Spleen (tissue), 11 donors: ENCODE measurements around the gene POU2F1. TPM values are rescaled to one million over a fixed set of nuclear protein-coding genes. Genes with fewer than 3 reads are reported as not detected.

ENCODE experiments used
- DNase-seq: peaks from one replicate; pipeline ENCODE4 v3.0.0-alpha.2; 2020
- H3K27ac ChIP-seq, 8 donors: fragments of 200-600 bp; sonication (generic) in 7 of 8; 1 replicate in 4 of 8; 2 replicates in 4 of 8; pipeline versions ENCODE4 v1.5.0 to v1.8.0; 2016 to 2021; ENCODE audit warnings: inconsistent platforms in 4 of 8, mild to moderate bottlenecking in 4 of 8, moderate library complexity in 1 of 8
- H3K27me3 ChIP-seq, 7 donors: fragments of 200-600 bp; sonication (generic) in 6 of 7; replicated peaks in 1 of 7; 1 replicate in 4 of 7; 2 replicates in 3 of 7; pipeline versions ENCODE4 v1.5.0 to v1.8.0; 2016 to 2021; ENCODE audit warnings: inconsistent platforms in 3 of 7, mild to moderate bottlenecking in 1 of 7
- H3K36me3 ChIP-seq, 6 donors: fragments of 200-600 bp; sonication (generic) in 5 of 6; 1 replicate in 4 of 6; 2 replicates in 2 of 6; pipeline versions ENCODE4 v1.5.0 to v1.8.0; 2016 to 2021; ENCODE audit warnings: inconsistent platforms in 2 of 6
- H3K4me1 ChIP-seq, 6 donors: fragments of 200-600 bp; sonication (generic) in 5 of 6; 1 replicate in 3 of 6; 2 replicates in 3 of 6; pipeline versions ENCODE4 v1.5.0 to v1.8.0; 2016 to 2021; ENCODE audit warnings: inconsistent platforms in 3 of 6
- H3K4me3 ChIP-seq, 8 donors: fragments of 200-600 bp; sonication (generic) in 7 of 8; 1 replicate in 4 of 8; 2 replicates in 4 of 8; pipeline versions ENCODE4 v1.5.0 to v1.8.0; 2016 to 2021; ENCODE audit warnings: inconsistent platforms in 4 of 8, mild to moderate bottlenecking in 4 of 8, moderate library complexity in 2 of 8
- H3K9me3 ChIP-seq, 8 donors: fragments of 200-600 bp; sonication (generic) in 7 of 8; 1 replicate in 4 of 8; 2 replicates in 4 of 8; pipeline versions ENCODE4 v1.5.0 to v1.8.0; 2016 to 2021; ENCODE audit warnings: inconsistent platforms in 4 of 8
- CTCF ChIP-seq, 11 experiments: fragments of 200-600 bp in 7 of 11; fragments of 450-650 bp in 4 of 11; sonication (generic) in 4 of 11; IDR thresholded peaks in 8 of 11; conservative IDR thresholded peaks in 3 of 11; 1 replicate in 7 of 11; 2 replicates in 4 of 11; pipeline versions ENCODE4 v1.4.0 to v1.8.0; 2016 to 2021; ENCODE audit warnings: antibody characterized with exemption in 11 of 11, inconsistent platforms in 4 of 11, mild to moderate bottlenecking in 1 of 11
- POLR2A ChIP-seq, 3 donors: fragments of 450-650 bp; IDR thresholded peaks; one replicate each; pipeline ENCODE4 v1.5.1; 2017; ENCODE audit warnings: antibody characterized with exemption in 3 of 3, mild to moderate bottlenecking in 1 of 3
- POLR2AphosphoS5 ChIP-seq, 3 donors: sonication (generic); formaldehyde crosslinking; IDR thresholded peaks; one replicate each; pipeline ENCODE4 v1.5.1; 2017; ENCODE audit warnings: antibody characterized with exemption in 3 of 3
- WGBS, 5 donors: extraction: QIAGEN DNeasy Blood & Tissue Kit in 3 of 5; methylation state at CpG; one replicate each; pipeline versions ENCODE4 v1.1.5 to v1.1.7; 2013 to 2018; 5-methylcytosine and 5-hydroxymethylcytosine counted together
- intact Hi-C: fragments of 100-400 bp; cut with DNase I; formaldehyde crosslinking; loops from one replicate; pipeline ENCODE4 v1.15.0; 2023; ENCODE audit warnings: low total_unique reads
- polyA plus RNA-seq, 3 donors: library from polyadenylated mRNA; stranded (reverse); fragments of 200-250 nt; gene quantifications; one replicate each; pipeline ENCODE4 v1.2.1, GENCODE V29; 2013
- total RNA-seq, 7 donors: library from RNA; depleted of rRNA in 3 of 7; stranded (reverse); fragments of >200 nt in 3 of 7; fragmentation: NEBNext Ultra II Directional in 4 of 7; extraction: Animal tissue kit (Norgen Biotek cat#: 25700) in 4 of 7; gene quantifications; one replicate each; pipeline versions ENCODE4 v1.1.0 to v1.2.1, GENCODE V29; 2016 to 2021
- donor health status: healthy with polysubstance abuse.
- donor health status: DM: no; HTN: no; CAD: no; lungs with moderate emphysema.
- donor health status: DM: no; HTN: no; CAD: no.
- donor health status: Bipolar disorder and iron deficiency.
- donor health status: healthy.
- donor health status: DM: no; HTN: no; CAD: no.
- donor health status: DM: yes; HTN: yes; CAD: no.

POU2F1 gene
- total and polyA plus RNA-seq, 10 donors: 1.8 to 60.3 (median 27.4) TPM

- intact Hi-C loops: no loop called here
- Histone ChIP-seq H3K9me3 (no peaks in the 10 kb centered on the region), H3K4me1 (peaks cover 3 to 61% (median 43%) of the 10 kb centered on the region in 6 donors), H3K36me3 (peaks cover 0 to 34% (median 0%) of the 10 kb centered on the region in 6 donors), H3K4me3 (no peak overlapping the region), H3K27ac (peak overlapping the region in 7 of 8 donors; percentile 11 to 88 (median 75)), H3K27me3 (no peaks in the 10 kb centered on the region)
- 61 to 76% (median 70%) methylated on average over 8 of the region's 8 CpGs for WGBS, 5 donors
- no peak for DNase-seq
- TF ChIP-seq POLR2A (IDR thresholded peaks at IDR 0.05) (no peak), CTCF (IDR thresholded peaks at IDR 0.05 in 8 of 11, conservative IDR thresholded peaks at IDR 0.05 in 3 of 11) (no peak), POLR2AphosphoS5 (IDR thresholded peaks at IDR 0.05) (no peak)
These were observed 211.4 kb downstream of the POU2F1 start for GRCh38 chr1:167431909-167432650.

GRCh38 chr1:167432780-167433179, 212.1 kb downstream of the POU2F1 start:
- no peak overlapping the region for H3K4me3 ChIP-seq
- WGBS, 5 donors: 94 to 99% (median 95%) methylated on average over 7 of the region's 7 CpGs
- no peak for DNase-seq
- no peaks in the 10 kb centered on the region for H3K9me3 ChIP-seq
- intact Hi-C loops: no loop called here
- peak overlapping the region in 6 of 8 donors; percentile 12 to 88 (median 76) for H3K27ac ChIP-seq
- H3K36me3 ChIP-seq: peaks cover 0 to 34% (median 0%) of the 10 kb centered on the region in 6 donors
- H3K27me3 ChIP-seq: no peaks in the 10 kb centered on the region
- peak in 1 of 3 donors; percentile 43 for TF ChIP-seq POLR2AphosphoS5 (IDR thresholded peaks at IDR 0.05)
- TF ChIP-seq CTCF (IDR thresholded peaks at IDR 0.05 in 8 of 11, conservative IDR thresholded peaks at IDR 0.05 in 3 of 11): no peak
- peaks cover 3 to 63% (median 45%) of the 10 kb centered on the region in 6 donors for H3K4me1 ChIP-seq

- intact Hi-C loops: no loop called here
- H3K4me1 ChIP-seq: peaks cover 3 to 65% (median 51%) of the 10 kb centered on the region in 6 donors
- peaks cover 0 to 9% (median 0%) of the 10 kb centered on the region in 7 donors for H3K27me3 ChIP-seq
- no peak for TF ChIP-seq CTCF (IDR thresholded peaks at IDR 0.05 in 8 of 11, conservative IDR thresholded peaks at IDR 0.05 in 3 of 11)
- TF ChIP-seq POLR2AphosphoS5 (IDR thresholded peaks at IDR 0.05): no peak
- no peak for TF ChIP-seq POLR2A (IDR thresholded peaks at IDR 0.05)
- peak overlapping the region in 4 of 8 donors; percentile 19 to 88 (median 76) for H3K27ac ChIP-seq
- H3K36me3 ChIP-seq: peaks cover 0 to 34% (median 0%) of the 10 kb centered on the region in 6 donors
- no peaks in the 10 kb centered on the region for H3K9me3 ChIP-seq
- H3K4me3 ChIP-seq: no peak overlapping the region
- 88 to 97% (median 92%) methylated on average over 6 of the region's 6 CpGs for WGBS, 5 donors
- no peak for DNase-seq
These were observed 213.2 kb downstream of the POU2F1 start for GRCh38 chr1:167433884-167434283.

- WGBS, 5 donors: 85 to 92% (median 87%) methylated on average over 4 to 6 of the region's 6 CpGs
- TF ChIP-seq CTCF (IDR thresholded peaks at IDR 0.05 in 8 of 11, conservative IDR thresholded peaks at IDR 0.05 in 3 of 11): no peak
These were observed 213.6 kb downstream of the POU2F1 start for GRCh38 chr1:167434306-167434705.

More at GRCh38 chr1:167434306-167434705, 213.6 kb downstream of the POU2F1 start:
- Histone ChIP-seq H3K27me3 (peaks cover 0 to 13% (median 2%) of the 10 kb centered on the region in 7 donors), H3K9me3 (no peaks in the 10 kb centered on the region), H3K27ac (peak overlapping the region in 4 of 8 donors; percentile 19 to 88 (median 76)), H3K36me3 (peaks cover 0 to 36% (median 0%) of the 10 kb centered on the region in 6 donors), H3K4me1 (peaks cover 7 to 65% (median 53%) of the 10 kb centered on the region in 6 donors), H3K4me3 (no peak overlapping the region)
- DNase-seq: no peak
- intact Hi-C loops: no loop called here
